Vagina (tissue), 2 donors: Measurements from ENCODE around the gene CINP.

Source experiments
- CTCF ChIP-seq, 3 experiments: fragments of 450-650 bp in 2 of 3; fragments of 200-600 bp in 1 of 3; sonication (generic) in 1 of 3; IDR thresholded peaks; one replicate each; pipeline ENCODE4 v1.5.1; 2017 to 2019; ENCODE audit warnings: antibody characterized with exemption in 3 of 3, mild to moderate bottlenecking in 2 of 3, moderate library complexity in 2 of 3
- POLR2A ChIP-seq, 2 donors: fragments of 450-650 bp; IDR thresholded peaks; one replicate each; pipeline ENCODE4 v1.6.1; 2017; ENCODE audit warnings: antibody characterized with exemption in 2 of 2, mild to moderate bottlenecking in 2 of 2, moderate library complexity in 2 of 2

- TF ChIP-seq CTCF (IDR thresholded peaks at IDR 0.05) = no peak
- TF ChIP-seq POLR2A (IDR thresholded peaks at IDR 0.05) = no peak
Observed at GRCh38 chr14:102375119-102375518, 12.4 kb upstream of the CINP start.
